Mammary epithelial cell (primary cell): Measurements from ENCODE around the gene PPP1R1A.

ENCODE experiments used
- EZH2 ChIP-seq: IDR thresholded peaks from 2 replicates; pipeline ENCODE4 v1.6.1; 2012; ENCODE audit warnings: low read length, inconsistent platforms, borderline replicate concordance
- TF ChIP-seq, protein P1 (sequence below), 2 donors: IDR thresholded peaks in 1 of 2; conservative IDR thresholded peaks in 1 of 2; 2 replicates each; pipeline ENCODE4 v1.5.1; 2011 to 2012; ENCODE audit warnings: inconsistent platforms in 2 of 2, low read length in 2 of 2, mild to moderate bottlenecking in 2 of 2, control low read depth in 1 of 2, low read depth in 1 of 2; ENCODE audit not compliant: insufficient read depth in 1 of 2; ENCODE audit errors: extremely low read depth in 1 of 2

DNA sequence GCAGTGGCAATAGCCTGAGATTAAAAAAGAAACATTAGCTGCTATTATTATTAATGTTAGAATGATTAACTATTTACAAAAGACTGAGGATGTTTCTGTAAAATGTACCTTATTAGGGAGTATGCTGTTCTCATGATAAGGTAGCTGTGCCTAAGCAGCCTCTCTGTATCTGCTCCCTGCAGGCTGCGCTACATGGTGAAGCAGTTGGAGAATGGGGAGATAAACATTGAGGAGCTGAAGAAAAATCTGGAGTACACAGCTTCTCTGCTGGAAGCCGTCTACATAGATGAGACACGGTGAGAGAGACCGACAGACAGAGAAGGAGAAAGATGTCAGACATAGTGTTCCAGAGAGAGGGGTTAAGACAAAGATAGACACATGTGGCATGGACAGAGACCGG, 21.7 kb downstream of the PPP1R1A start:
- TF ChIP-seq, protein P1, sequence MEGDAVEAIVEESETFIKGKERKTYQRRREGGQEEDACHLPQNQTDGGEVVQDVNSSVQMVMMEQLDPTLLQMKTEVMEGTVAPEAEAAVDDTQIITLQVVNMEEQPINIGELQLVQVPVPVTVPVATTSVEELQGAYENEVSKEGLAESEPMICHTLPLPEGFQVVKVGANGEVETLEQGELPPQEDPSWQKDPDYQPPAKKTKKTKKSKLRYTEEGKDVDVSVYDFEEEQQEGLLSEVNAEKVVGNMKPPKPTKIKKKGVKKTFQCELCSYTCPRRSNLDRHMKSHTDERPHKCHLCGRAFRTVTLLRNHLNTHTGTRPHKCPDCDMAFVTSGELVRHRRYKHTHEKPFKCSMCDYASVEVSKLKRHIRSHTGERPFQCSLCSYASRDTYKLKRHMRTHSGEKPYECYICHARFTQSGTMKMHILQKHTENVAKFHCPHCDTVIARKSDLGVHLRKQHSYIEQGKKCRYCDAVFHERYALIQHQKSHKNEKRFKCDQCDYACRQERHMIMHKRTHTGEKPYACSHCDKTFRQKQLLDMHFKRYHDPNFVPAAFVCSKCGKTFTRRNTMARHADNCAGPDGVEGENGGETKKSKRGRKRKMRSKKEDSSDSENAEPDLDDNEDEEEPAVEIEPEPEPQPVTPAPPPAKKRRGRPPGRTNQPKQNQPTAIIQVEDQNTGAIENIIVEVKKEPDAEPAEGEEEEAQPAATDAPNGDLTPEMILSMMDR (conservative IDR thresholded peaks at IDR 0.05 in 1 of 2, IDR thresholded peaks at IDR 0.05 in 1 of 2; ENCODE audit: extremely low read depth in 1 of 2, insufficient read depth in 1 of 2, low read depth in 1 of 2, low read length in 2 of 2): no peak
- TF ChIP-seq EZH2: no peak
